ENCODE measurements around the gene CASR.

- TF ChIP-seq EZH2 (IDR thresholded peaks at IDR 0.05; ENCODE audit: borderline replicate concordance, low read length) (no peak), CTCF (IDR thresholded peaks at IDR 0.05; ENCODE audit: low read length) (no peak)
These were observed 130.9 kb downstream of the CASR start for GRCh38 chr3:122314228-122314876.

All from OCI-LY1 (cell line).